ENCODE data around the gene TMEM178B. TPM values are rescaled to one million over a fixed set of nuclear protein-coding genes. Genes with fewer than 3 reads are reported as not detected.

TMEM178B gene
- total RNA-seq, 3 donors from 2014 or later (not counting 1 experiment from before 2014, with no cell fraction given): not detected

DNA sequence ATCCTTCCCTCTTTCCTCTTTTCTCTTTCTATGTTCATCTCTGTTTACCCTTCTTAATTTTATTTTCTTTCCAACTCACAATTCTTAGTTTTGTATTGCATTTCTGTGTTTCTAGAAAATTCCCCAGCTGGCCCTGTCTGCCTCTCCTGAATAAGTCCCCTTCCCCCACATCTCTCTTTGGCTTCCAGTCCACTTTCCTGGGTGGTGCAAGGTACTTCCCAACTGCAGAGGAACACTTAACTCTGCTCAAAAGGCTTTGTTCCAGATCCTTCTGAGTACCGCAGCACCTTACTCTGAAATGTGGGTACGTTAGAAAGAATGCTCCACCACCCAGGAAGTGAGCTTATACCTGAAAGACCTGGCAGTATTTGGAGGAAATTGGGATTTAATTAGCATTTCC is 227.0 kb downstream of the TMEM178B start:
- WGBS (ENCODE audit: insufficient coverage): 90% methylated on average over 2 of the region's 2 CpGs

DNA sequence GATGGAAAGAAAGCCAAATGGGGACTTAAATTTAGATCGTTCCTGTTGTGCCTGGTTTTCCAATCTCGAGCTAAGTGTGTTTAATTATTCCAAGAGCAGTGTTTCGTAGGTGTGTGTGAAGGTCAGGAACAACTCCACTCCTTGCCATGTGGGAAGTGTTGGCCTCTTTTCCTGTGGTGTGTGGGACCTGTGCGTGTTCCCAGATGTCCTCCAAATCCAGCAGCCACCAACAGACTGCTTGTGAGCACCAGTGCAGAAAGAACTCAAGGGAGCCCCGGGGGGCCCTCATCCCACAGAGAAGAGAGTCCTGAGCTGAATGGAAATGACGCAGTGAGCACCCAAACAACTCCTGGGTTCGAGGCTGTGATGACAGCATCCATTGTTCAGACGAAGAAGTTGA is 227.7 kb downstream of the TMEM178B start:
- H3K4me3 Mint-ChIP-seq: no peak overlapping the region
- H3K9me3 ChIP-seq (ENCODE audit: control insufficient read depth, insufficient read depth, low read length): no peaks in the 10 kb centered on the region
- H3K36me3 Mint-ChIP-seq: no peaks in the 10 kb centered on the region
- DNase-seq: no peak
- H3K4me1 Mint-ChIP-seq: no peaks in the 10 kb centered on the region
- intact Hi-C loops (cut with micrococcal nuclease): loop anchor here (10.0 kb wide), 1 partner anchor 57 kb away; no protein-coding TSS in a partner anchor
- H3K27ac Mint-ChIP-seq: no peak overlapping the region
- no peaks in the 10 kb centered on the region for H3K36me3 ChIP-seq (ENCODE audit: control insufficient read depth, insufficient read depth, low read length)
- no peak overlapping the region for H3K27ac ChIP-seq (ENCODE audit: low read length)
- TF ChIP-seq, protein P1, sequence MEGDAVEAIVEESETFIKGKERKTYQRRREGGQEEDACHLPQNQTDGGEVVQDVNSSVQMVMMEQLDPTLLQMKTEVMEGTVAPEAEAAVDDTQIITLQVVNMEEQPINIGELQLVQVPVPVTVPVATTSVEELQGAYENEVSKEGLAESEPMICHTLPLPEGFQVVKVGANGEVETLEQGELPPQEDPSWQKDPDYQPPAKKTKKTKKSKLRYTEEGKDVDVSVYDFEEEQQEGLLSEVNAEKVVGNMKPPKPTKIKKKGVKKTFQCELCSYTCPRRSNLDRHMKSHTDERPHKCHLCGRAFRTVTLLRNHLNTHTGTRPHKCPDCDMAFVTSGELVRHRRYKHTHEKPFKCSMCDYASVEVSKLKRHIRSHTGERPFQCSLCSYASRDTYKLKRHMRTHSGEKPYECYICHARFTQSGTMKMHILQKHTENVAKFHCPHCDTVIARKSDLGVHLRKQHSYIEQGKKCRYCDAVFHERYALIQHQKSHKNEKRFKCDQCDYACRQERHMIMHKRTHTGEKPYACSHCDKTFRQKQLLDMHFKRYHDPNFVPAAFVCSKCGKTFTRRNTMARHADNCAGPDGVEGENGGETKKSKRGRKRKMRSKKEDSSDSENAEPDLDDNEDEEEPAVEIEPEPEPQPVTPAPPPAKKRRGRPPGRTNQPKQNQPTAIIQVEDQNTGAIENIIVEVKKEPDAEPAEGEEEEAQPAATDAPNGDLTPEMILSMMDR (IDR thresholded peaks at IDR 0.05): no peak
- H3K4me3 ChIP-seq (ENCODE audit: low read length): no peak overlapping the region
- peaks cover 10 to 24% of the 10 kb centered on the region in 2 donors for H3K27me3 Mint-ChIP-seq (ENCODE audit: low read depth in 2 of 2)
- no peaks in the 10 kb centered on the region for H3K4me1 ChIP-seq (ENCODE audit: control insufficient read depth, insufficient read depth, low read length)
- H3K27me3 ChIP-seq (ENCODE audit: control insufficient read depth, insufficient read depth, low read length): no peaks in the 10 kb centered on the region
- ATAC-seq: no peak
- no peaks in the 10 kb centered on the region for H3K9me3 Mint-ChIP-seq
- 83% methylated on average over 8 of the region's 8 CpGs for WGBS (ENCODE audit: insufficient coverage)

More for the DNA sequence above, 227.0 kb downstream of the TMEM178B start:
- Mint-ChIP-seq H3K36me3 (no peaks in the 10 kb centered on the region), H3K27ac (no peak overlapping the region), H3K4me3 (no peak overlapping the region), H3K27me3 (ENCODE audit: low read depth in 2 of 2) (peaks cover 10 to 26% of the 10 kb centered on the region in 2 donors), H3K4me1 (no peaks in the 10 kb centered on the region), H3K9me3 (no peaks in the 10 kb centered on the region)
- Histone ChIP-seq H3K27ac (ENCODE audit: low read length) (no peak overlapping the region), H3K4me3 (ENCODE audit: low read length) (no peak overlapping the region), H3K4me1 (ENCODE audit: control insufficient read depth, insufficient read depth, low read length) (no peaks in the 10 kb centered on the region), H3K36me3 (ENCODE audit: control insufficient read depth, insufficient read depth, low read length) (no peaks in the 10 kb centered on the region), H3K9me3 (ENCODE audit: control insufficient read depth, insufficient read depth, low read length) (no peaks in the 10 kb centered on the region), H3K27me3 (ENCODE audit: control insufficient read depth, insufficient read depth, low read length) (no peaks in the 10 kb centered on the region)
- ATAC-seq (no peak), DNase-seq (no peak)
- TF ChIP-seq, protein P1 (IDR thresholded peaks at IDR 0.05): no peak
- intact Hi-C loops (cut with micrococcal nuclease): loop anchor here (10.0 kb wide), 1 partner anchor 56 kb away; no protein-coding TSS in a partner anchor

DNA sequence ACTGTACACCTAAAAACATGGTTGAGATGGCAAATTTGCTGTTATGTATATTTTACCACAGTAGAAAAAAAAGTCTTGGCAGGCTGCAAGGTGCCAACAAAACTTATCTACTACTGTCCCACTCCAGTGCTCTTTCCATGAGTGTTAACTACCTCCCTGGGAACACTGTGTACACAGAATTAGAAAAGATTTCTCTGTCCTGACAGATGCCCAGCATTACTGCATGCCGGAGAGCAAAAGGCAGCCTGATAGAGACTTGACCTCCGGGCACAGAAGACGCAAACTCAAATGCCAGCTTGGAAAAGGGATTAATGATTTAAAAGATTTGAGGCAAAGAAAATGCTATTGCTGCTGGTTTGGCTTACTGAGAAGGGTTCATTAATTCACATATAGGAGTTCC is 228.8 kb downstream of the TMEM178B start:
- 82% methylated on average over 3 of the region's 3 CpGs for WGBS (ENCODE audit: insufficient coverage)
- Histone ChIP-seq H3K27me3 (ENCODE audit: control insufficient read depth, insufficient read depth, low read length) (no peaks in the 10 kb centered on the region), H3K4me3 (ENCODE audit: low read length) (no peak overlapping the region), H3K9me3 (ENCODE audit: control insufficient read depth, insufficient read depth, low read length) (no peaks in the 10 kb centered on the region), H3K4me1 (ENCODE audit: control insufficient read depth, insufficient read depth, low read length) (no peaks in the 10 kb centered on the region), H3K27ac (ENCODE audit: low read length) (no peak overlapping the region), H3K36me3 (ENCODE audit: control insufficient read depth, insufficient read depth, low read length) (no peaks in the 10 kb centered on the region)
- Mint-ChIP-seq H3K27me3 (ENCODE audit: low read depth in 2 of 2) (peaks cover 8 to 19% of the 10 kb centered on the region in 2 donors), H3K4me1 (no peaks in the 10 kb centered on the region), H3K9me3 (no peaks in the 10 kb centered on the region), H3K27ac (no peak overlapping the region), H3K36me3 (no peaks in the 10 kb centered on the region), H3K4me3 (no peak overlapping the region)
- ATAC-seq: no peak
- DNase-seq: no peak
- intact Hi-C loops (cut with micrococcal nuclease): loop anchor here (10.0 kb wide), 1 partner anchor 58 kb away; no protein-coding TSS in a partner anchor
- TF ChIP-seq, protein P1 (IDR thresholded peaks at IDR 0.05): no peak

DNA sequence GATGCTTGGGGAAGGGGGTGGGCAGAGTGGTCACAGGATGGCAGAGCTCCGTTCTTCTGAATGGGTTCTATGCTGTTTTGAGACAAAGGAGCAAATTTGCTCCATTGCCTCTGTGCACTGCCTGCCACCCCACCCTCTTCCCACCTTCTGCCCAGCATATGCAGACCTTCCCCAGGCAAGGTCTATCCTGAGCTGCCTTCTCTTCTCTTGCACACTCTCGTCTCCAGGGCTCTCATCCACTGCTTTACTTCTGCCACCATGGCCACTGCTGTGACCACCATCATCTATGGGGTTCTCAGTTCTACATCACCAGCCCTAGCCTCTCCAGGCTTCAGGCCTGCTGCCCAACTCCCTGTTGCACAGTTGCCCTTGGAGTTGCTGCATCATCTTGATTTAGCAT is 230.4 kb downstream of the TMEM178B start:
- Mint-ChIP-seq H3K4me1 (no peaks in the 10 kb centered on the region), H3K9me3 (no peaks in the 10 kb centered on the region), H3K27ac (no peak overlapping the region), H3K27me3 (ENCODE audit: low read depth in 2 of 2) (peaks cover 8 to 10% of the 10 kb centered on the region in 2 donors), H3K36me3 (no peaks in the 10 kb centered on the region), H3K4me3 (no peak overlapping the region)
- ATAC-seq (no peak), DNase-seq (no peak)
- Histone ChIP-seq H3K27me3 (ENCODE audit: control insufficient read depth, insufficient read depth, low read length) (no peaks in the 10 kb centered on the region), H3K4me1 (ENCODE audit: control insufficient read depth, insufficient read depth, low read length) (no peaks in the 10 kb centered on the region), H3K9me3 (ENCODE audit: control insufficient read depth, insufficient read depth, low read length) (no peaks in the 10 kb centered on the region), H3K36me3 (ENCODE audit: control insufficient read depth, insufficient read depth, low read length) (no peaks in the 10 kb centered on the region), H3K27ac (ENCODE audit: low read length) (no peak overlapping the region), H3K4me3 (ENCODE audit: low read length) (no peak overlapping the region)
- intact Hi-C loops (cut with micrococcal nuclease): loop anchor here (10.0 kb wide), 1 partner anchor 59 kb away; no protein-coding TSS in a partner anchor
- TF ChIP-seq, protein P1 (IDR thresholded peaks at IDR 0.05): no peak
- WGBS (ENCODE audit: insufficient coverage): 57% methylated on average over 2 of the region's 2 CpGs

Measured in natural killer cell (primary cell).